Measurements from ENCODE around the gene THADA.

GRCh38 chr2:43329637-43330036, 266.2 kb downstream of the THADA start:
- TF ChIP-seq CTCF (IDR thresholded peaks at IDR 0.05; ENCODE audit: extremely low read depth in 1 of 2, insufficient read depth in 1 of 2, low read depth in 1 of 2, low read length in 2 of 2) (no peak), JUN (IDR thresholded peaks at IDR 0.05; ENCODE audit: borderline replicate concordance, insufficient read depth, insufficient read length, low read depth) (no peak), POLR2A (IDR thresholded peaks at IDR 0.05; ENCODE audit: low read depth, low read length) (no peak)

Data from endothelial cell of umbilical vein (primary cell).